ENCODE data around the gene CABLES1. TPM values are rescaled to one million over a fixed set of nuclear protein-coding genes. Genes with fewer than 3 reads are reported as not detected.
A peak's percentile ranks its signal among the peaks of the same experiment; 100 is the strongest.

CABLES1 gene
- polyA plus RNA-seq, 1 of the 3 experiments (the other 2 are of a cell fraction), result 2.2 TPM

GRCh38 chr18:23282437-23282781, 147.1 kb downstream of the CABLES1 start:
- Histone ChIP-seq H2AFZ (ENCODE audit: low read depth) (peak overlapping the region; percentile 61), H3K79me2 (ENCODE audit: insufficient read depth) (no peaks in the 10 kb centered on the region), H3K9me2 (no peaks in the 10 kb centered on the region), H3K27me3 (ENCODE audit: insufficient read depth) (no peaks in the 10 kb centered on the region), H3K4me2 (0 out of 2 replicates have a peak overlapping the region, but pooled peaks have one; percentile 15), H3K9ac (no peak overlapping the region; the same call in 1 of the 2 replicates), H4K20me1 (ENCODE audit: insufficient read depth) (no peaks in the 10 kb centered on the region), H3K4me1 (ENCODE audit: control insufficient read depth in 1 of 2, insufficient read depth in 2 of 2, low read depth in 1 of 2, low read length in 1 of 2) (peaks cover 12 to 17% of the 10 kb centered on the region in 2 experiments; a peak in 2 of 4 replicates), H3K9me3 (no peaks in the 10 kb centered on the region), H3F3A (replicated peaks; ENCODE audit: insufficient read depth) (peaks cover 3% of the 10 kb centered on the region), H3K36me3 (replicated peaks in 1 of 2; ENCODE audit: control insufficient read depth in 1 of 2, insufficient read depth in 2 of 2, low read length in 1 of 2) (no peaks in the 10 kb centered on the region), H3K27ac (ENCODE audit: low read depth in 2 of 2, low read length in 1 of 2) (peak overlapping the region in 1 of 2 experiments; percentile 47; a peak in 2 of 4 replicates), H3K4me3 (ENCODE audit: low read depth in 2 of 2, low read length in 1 of 2) (no peak overlapping the region)
- WGBS (ENCODE audit: low lambda C conversion rate), result 92% methylated on average over 6 of the region's 6 CpGs
- DNase-seq, result no peak
- CTCF ChIA-PET, result interaction anchor here (0.6 kb wide), 1 partner anchor 807 kb away, joined by 3 read pairs; no protein-coding TSS in a partner anchor
- TF ChIP-seq RAD21 (IDR thresholded peaks at IDR 0.05; ENCODE audit: low read length) (no peak), FOXM1 (IDR thresholded peaks at IDR 0.05; ENCODE audit: low read depth) (no peak), JUND (IDR thresholded peaks at IDR 0.05) (no peak), PBX3 (IDR thresholded peaks at IDR 0.05) (no peak), ZBTB33 (IDR thresholded peaks at IDR 0.05; ENCODE audit: borderline replicate concordance, low read depth) (no peak), EZH2phosphoT487 (IDR thresholded peaks at IDR 0.05; ENCODE audit: borderline replicate concordance, low read depth) (no peak), TCF12 (IDR thresholded peaks at IDR 0.05) (no peak), RCOR1 (IDR thresholded peaks at IDR 0.05; ENCODE audit: low read length) (no peak), MEF2A (IDR thresholded peaks at IDR 0.05; ENCODE audit: borderline replicate concordance, low read depth) (no peak), IRF3 (IDR thresholded peaks at IDR 0.05; ENCODE audit: low read depth, low read length) (no peak), SMC3 (IDR thresholded peaks at IDR 0.05; ENCODE audit: low read depth, low read length) (no peak), YY1 (IDR thresholded peaks at IDR 0.05; ENCODE audit: low read depth) (no peak), SIN3A (IDR thresholded peaks at IDR 0.05; ENCODE audit: borderline replicate concordance, low read depth, low read length) (no peak), USF2 (IDR thresholded peaks at IDR 0.05; ENCODE audit: borderline replicate concordance, low read depth, low read length) (no peak), RXRA (IDR thresholded peaks at IDR 0.05; ENCODE audit: borderline replicate concordance, low read depth) (no peak), USF1 (IDR thresholded peaks at IDR 0.05; ENCODE audit: borderline replicate concordance, low read depth) (no peak), CHD2 (IDR thresholded peaks at IDR 0.05; ENCODE audit: low read length, partially characterized antibody) (no peak)
- POLR2A ChIA-PET, result no interaction called here
